C4-2B (cell line): ENCODE results near the gene CYP46A1.

Experiments used
- H3K27ac ChIP-seq: fragments of 450-650 bp; 2 replicates; pipeline ENCODE4 v1.5.1; 2017
- ZFX ChIP-seq: fragments of 450-650 bp; IDR thresholded peaks from 2 replicates; pipeline ENCODE4 v1.6.1; 2017
- TF ChIP-seq, protein P1 (sequence below): fragments of 450-650 bp; conservative IDR thresholded peaks from 2 replicates; pipeline ENCODE4 v1.5.1; 2017; ENCODE audit warnings: mild to moderate bottlenecking

The CYP46A1 gene

DNA sequence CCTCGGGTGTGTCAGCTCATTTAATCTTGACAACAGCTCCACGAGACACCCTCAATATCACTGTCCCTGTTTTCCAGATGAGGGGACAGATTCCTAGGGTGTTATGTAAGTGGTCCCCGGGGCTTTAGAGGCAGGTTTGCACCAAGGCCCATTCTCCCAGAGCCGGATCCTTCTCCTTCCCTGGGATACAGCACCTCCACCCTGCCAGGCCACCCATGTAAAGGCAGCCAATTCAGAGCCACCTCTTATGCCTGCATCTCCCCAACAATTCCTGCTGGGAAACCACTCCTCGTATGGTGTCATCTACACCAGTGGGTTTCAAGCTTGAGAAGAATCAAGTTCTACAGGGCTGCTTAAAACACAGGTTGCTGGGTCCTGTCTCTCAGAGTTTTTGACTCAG lies 4.1 kb upstream of the CYP46A1 start:
- TF ChIP-seq, protein P1, sequence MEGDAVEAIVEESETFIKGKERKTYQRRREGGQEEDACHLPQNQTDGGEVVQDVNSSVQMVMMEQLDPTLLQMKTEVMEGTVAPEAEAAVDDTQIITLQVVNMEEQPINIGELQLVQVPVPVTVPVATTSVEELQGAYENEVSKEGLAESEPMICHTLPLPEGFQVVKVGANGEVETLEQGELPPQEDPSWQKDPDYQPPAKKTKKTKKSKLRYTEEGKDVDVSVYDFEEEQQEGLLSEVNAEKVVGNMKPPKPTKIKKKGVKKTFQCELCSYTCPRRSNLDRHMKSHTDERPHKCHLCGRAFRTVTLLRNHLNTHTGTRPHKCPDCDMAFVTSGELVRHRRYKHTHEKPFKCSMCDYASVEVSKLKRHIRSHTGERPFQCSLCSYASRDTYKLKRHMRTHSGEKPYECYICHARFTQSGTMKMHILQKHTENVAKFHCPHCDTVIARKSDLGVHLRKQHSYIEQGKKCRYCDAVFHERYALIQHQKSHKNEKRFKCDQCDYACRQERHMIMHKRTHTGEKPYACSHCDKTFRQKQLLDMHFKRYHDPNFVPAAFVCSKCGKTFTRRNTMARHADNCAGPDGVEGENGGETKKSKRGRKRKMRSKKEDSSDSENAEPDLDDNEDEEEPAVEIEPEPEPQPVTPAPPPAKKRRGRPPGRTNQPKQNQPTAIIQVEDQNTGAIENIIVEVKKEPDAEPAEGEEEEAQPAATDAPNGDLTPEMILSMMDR = no peak
- TF ChIP-seq ZFX = no peak
- H3K27ac ChIP-seq = no peak overlapping the region

DNA sequence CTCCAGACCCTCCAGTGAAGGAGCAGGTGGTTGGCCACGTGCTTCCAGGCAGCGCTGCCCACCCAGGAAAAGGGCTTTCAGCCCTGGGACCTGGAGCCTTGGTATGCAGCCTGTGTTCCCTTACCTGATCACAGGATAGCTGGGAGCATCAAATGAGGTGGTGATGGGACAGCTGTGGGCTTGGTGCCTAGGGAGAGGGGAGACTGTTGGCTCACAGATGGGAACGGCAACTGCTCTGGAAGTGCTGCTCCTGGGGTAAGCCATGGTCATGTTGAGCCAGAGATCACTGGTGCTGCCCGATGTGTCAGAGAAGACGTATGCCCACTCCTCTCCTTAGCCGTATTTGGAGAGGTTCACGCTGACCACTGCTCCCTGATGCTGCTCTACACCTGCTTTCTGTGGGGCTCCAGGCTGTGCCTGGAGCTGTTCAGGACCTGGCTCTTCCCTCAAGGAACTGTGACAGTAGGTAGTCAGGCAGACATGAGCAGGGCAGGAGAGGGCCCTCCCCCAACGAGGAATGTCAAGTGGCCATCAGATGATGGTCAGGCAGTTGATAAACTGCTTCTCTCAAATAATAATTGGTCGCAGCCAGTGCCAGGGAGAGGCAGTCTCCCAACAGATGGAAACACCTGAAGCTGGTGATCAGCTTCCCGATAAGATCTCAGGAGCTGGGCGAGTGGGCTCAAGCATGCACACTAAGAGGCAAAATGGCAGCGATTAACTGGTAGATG lies 2.8 kb upstream of the CYP46A1 start:
- no peak overlapping the region for H3K27ac ChIP-seq
- no peak for TF ChIP-seq ZFX
- TF ChIP-seq, protein P1 = no peak

DNA sequence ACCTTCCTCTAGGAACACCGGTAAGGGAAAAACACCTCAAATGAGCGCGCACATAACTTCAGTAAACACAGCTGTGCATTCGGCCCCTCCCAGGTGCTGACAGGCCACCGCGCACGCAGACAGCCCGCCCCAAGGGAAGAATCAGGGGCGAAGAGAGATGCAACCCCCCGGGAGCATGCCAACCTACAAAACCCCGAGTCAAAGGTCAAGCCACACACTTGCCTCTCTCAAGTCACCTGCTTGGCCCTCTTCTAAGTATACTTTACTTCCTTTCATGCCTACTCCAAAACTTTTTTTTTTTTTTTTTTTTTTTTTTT lies 2.3 kb upstream of the CYP46A1 start:
- H3K27ac ChIP-seq = no peak overlapping the region
- no peak for TF ChIP-seq ZFX
- TF ChIP-seq, protein P1 = no peak

DNA sequence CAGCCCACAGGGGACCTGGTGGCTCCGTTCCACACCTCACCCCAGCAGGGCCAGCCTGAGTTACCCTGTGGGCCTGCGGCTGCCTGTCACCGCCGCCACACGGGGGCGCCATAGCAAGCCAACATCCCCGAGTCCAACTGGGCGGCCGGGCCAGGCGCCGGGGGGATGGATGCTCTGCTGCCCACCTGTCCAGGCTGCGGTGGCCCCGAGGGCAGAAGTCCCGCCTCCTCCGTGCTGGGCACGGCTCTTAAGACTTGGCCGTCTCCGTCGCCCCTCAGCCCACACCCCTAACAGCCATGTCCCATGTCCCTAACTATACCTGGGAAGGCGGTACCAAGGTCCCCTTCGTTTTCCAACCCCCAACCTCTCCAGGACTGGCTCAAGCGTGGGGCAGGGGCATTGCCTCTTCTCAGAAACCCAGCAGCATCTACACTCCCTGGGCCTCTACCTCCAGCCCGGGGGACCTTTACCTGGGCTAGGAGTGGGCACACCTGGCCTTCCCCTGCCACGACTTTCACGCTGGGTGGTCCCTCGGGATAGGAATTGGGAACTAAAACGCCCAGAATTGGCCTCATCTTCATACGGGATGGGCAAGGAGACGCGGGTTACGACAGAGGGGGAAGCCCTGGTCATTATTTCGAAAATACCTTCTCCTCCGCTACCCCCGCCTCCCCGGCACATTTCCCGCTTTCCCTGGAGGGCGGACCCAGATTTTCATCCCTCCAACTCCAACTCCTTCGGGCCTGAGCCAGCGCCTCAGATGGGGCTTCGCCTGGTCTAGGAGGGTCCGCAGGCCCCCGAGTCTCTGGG lies 1.1 kb upstream of the CYP46A1 start:
- peak overlapping the region; percentile 63 for H3K27ac ChIP-seq
- TF ChIP-seq ZFX = no peak
- TF ChIP-seq, protein P1 = peak; percentile 99

DNA sequence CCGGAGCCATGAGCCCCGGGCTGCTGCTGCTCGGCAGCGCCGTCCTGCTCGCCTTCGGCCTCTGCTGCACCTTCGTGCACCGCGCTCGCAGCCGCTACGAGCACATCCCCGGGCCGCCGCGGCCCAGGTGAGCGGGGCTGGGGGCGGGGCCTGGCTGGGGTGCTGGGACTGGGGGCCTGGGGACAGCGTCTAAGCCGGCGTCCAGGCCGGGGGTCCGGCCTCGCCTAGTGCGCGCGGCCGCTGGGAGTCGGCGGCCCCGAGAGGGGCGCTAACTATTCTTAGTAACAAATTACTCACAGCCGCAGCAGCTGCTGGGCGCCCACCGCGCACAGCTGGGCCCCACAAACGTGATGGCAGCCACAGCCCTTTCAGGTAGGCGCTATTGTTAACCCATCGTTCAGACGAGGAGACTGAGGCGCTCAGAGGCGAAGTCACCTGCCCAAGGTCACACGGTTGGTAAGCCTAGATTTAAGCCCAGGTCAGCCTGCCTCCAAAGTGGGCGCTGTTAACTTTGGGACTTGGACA lies 374 bp downstream of the CYP46A1 start:
- peak; percentile 49; the same call in 1 of the 2 replicates for TF ChIP-seq ZFX
- TF ChIP-seq, protein P1 = no peak
- peak overlapping the region; percentile 43 for H3K27ac ChIP-seq

DNA sequence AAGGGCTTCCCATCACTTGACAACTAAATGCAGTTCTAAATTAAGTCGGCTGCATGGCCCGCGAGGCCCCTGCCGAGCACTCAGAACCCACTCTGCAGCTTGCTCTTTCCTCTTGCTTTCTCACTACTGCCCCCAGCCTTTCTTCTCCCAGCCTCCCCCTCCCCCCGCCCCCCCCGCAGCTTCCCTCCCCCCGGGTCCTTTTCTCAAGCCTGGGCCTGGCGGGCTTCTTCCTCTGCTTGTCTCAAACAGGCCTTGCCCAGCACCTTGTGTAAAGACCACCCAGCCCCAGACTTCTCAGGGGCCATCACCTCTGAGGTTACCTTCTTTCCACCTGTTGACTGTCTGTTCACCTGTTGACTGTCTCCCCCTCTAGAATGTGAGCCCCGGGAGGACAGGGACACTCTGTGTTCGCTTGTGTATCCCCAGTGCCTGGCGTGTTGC lies 1.1 kb downstream of the CYP46A1 start:
- no peak overlapping the region for H3K27ac ChIP-seq
- no peak for TF ChIP-seq ZFX
- TF ChIP-seq, protein P1 = no peak

DNA sequence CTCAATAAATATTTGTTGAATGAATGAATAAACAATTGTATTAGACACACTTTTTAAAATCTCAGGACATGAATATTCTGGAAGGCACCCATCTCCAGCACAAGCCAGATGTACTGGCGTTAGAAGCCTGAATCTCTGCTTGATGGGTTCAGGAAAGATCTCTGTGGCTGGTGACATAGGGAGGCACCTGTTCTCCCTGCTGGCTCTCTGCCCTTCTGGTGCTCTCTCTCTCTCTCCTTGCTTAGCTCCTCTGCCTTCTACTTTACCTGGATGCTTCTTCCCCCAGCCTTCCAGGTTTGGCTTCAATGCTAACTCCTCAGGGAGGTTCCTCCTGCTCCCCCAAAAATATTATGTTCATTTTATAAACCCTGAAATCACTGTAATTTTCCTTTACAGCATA lies 1.5 kb downstream of the CYP46A1 start:
- TF ChIP-seq ZFX = no peak
- TF ChIP-seq, protein P1 = no peak
- H3K27ac ChIP-seq = no peak overlapping the region
